Activated CD8-positive, alpha-beta memory T cell treated with anti-CD3 and anti-CD28 coated beads for 36 hours (primary cell): ENCODE results near the gene ANK2. TPM values are rescaled to one million over a fixed set of nuclear protein-coding genes. Genes with fewer than 3 reads are reported as not detected.

Experiments used
- CTCF ChIA-PET: fragments of 350-600 bp; sonication (Branson Sonifier 250); formaldehyde crosslinking; loops from one replicate; lab custom pipeline; 2021; ENCODE audit warnings: antibody characterized with exemption; lab: Charles Lee
- POLR2A ChIA-PET: fragments of 350-600 bp; sonication (Branson Sonifier 250); formaldehyde crosslinking; loops from one replicate; lab custom pipeline; 2021; ENCODE audit warnings: antibody characterized with exemption; lab: Charles Lee
- total RNA-seq, 2 experiments: library from RNA; stranded (reverse); gene quantifications; one replicate each; pipeline ENCODE4 v1.2.3, GENCODE V29; 2021

The ANK2 gene
- total RNA-seq, 2 experiments from 2014 or later, result 0.55 to 0.63 TPM

DNA sequence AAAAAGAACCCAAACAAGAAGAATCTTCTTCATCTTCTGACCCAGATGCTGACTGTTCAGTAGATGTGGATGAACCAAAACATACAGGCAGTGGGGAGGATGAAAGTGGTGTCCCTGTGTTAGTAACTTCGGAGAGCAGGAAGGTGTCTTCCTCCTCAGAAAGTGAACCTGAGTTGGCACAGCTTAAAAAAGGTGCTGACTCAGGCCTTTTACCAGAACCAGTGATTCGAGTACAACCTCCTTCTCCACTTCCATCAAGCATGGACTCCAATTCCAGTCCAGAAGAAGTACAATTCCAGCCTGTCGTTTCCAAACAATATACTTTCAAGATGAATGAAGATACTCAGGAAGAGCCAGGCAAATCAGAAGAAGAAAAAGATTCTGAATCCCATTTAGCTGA is 307.0 kb downstream of the ANK2 start:
- ChIA-PET CTCF (no interaction called here), POLR2A (interaction anchor here (0.5 kb wide), 1 partner anchor 191 kb away, joined by 3 read pairs; no protein-coding TSS in a partner anchor)

DNA sequence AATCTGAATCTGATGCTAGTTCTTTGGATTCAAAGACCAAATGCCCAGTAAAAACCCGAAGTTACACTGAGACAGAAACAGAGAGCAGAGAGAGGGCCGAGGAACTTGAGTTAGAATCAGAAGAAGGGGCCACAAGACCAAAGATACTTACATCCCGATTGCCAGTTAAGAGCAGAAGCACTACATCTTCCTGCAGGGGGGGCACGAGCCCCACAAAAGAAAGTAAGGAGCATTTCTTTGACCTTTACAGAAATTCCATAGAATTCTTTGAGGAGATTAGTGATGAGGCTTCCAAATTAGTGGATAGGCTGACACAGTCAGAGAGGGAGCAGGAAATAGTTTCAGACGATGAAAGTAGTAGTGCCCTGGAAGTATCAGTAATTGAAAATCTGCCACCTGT is 309.3 kb downstream of the ANK2 start:
- ChIA-PET CTCF (no interaction called here), POLR2A (no interaction called here)

DNA sequence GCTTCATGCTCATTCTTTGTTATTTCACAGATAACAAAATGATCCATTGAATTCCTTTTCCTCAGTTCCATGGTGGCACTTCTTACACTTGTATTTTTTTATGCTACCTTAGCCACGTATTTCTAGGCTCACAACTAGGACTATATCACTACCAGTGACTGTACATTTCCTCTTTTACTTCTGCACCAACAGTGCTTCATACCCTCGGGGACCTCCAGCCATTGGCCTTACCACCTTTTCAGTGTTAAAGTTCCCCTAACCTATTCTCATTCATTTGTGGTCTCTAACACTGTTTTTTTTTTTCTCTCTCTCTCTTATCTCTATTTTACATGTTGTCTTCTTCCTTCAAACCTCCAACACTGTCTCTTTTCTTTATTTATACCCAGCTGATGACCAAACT is 315.9 kb downstream of the ANK2 start:
- POLR2A ChIA-PET, result no interaction called here
- CTCF ChIA-PET, result no interaction called here

DNA sequence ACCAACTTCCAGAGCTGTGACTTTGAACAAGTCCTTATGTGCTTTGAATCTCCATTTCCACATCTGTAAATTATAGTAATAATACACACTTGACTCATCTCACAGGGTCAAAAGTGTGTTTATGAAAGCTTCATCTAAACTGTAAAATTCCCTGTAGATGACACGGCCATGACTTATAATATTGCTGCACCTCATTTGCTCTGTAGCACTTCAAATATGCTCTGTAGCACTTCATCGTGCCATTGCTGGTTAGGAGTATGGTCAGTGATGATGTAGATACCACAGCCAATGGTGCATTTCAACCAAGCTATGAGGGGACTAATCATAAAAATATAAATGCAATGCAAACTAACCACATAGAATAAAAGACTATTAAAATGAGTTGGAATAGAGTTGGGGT is 318.6 kb downstream of the ANK2 start:
- POLR2A ChIA-PET, result no interaction called here
- CTCF ChIA-PET, result interaction anchor here (0.6 kb wide), 1 partner anchor 56 kb away, joined by 3 read pairs; no protein-coding TSS in a partner anchor

- POLR2A ChIA-PET, result no interaction called here
- CTCF ChIA-PET, result no interaction called here
Observed at GRCh38 chr4:113371111-113371510, 321.7 kb downstream of the ANK2 start.

GRCh38 chr4:113375964-113376666 is 326.7 kb downstream of the ANK2 start:
- CTCF ChIA-PET, result interaction anchor here (0.7 kb wide), 1 partner anchor 306 kb away, joined by 7 read pairs; no protein-coding TSS in a partner anchor
- POLR2A ChIA-PET, result no interaction called here

DNA sequence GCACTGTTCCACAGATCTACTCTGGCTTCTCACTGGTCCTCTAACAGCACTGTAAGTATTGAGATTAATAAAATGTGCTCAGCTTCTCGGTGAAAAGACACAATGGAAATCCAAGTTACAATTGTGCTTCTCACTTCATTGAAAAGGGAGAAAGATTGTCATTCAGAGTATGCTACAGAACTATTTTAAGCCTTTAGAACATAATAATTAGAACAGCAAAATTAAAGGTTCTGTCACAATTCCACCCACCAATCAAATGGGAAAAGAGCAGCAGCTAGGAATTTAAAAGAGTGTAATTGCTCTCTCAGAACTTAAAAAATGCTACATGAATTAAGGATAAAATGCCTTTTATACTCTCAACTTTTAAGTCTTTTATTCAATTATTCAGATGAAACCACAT is 329.4 kb downstream of the ANK2 start:
- ChIA-PET POLR2A (no interaction called here), CTCF (no interaction called here)

GRCh38 chr4:113382704-113383103 is 333.3 kb downstream of the ANK2 start:
- ChIA-PET CTCF (no interaction called here), POLR2A (no interaction called here)

GRCh38 chr4:113383111-113383785 is 333.8 kb downstream of the ANK2 start:
- CTCF ChIA-PET, result no interaction called here
- POLR2A ChIA-PET, result no interaction called here

- CTCF ChIA-PET, result no interaction called here
- POLR2A ChIA-PET, result no interaction called here
Observed at GRCh38 chr4:113384600-113384999, 335.1 kb downstream of the ANK2 start.

GRCh38 chr4:113385281-113385899 is 335.9 kb downstream of the ANK2 start:
- CTCF ChIA-PET, result no interaction called here
- POLR2A ChIA-PET, result no interaction called here

- ChIA-PET POLR2A (no interaction called here), CTCF (no interaction called here)
Observed at GRCh38 chr4:113389160-113389559, 339.7 kb downstream of the ANK2 start.

DNA sequence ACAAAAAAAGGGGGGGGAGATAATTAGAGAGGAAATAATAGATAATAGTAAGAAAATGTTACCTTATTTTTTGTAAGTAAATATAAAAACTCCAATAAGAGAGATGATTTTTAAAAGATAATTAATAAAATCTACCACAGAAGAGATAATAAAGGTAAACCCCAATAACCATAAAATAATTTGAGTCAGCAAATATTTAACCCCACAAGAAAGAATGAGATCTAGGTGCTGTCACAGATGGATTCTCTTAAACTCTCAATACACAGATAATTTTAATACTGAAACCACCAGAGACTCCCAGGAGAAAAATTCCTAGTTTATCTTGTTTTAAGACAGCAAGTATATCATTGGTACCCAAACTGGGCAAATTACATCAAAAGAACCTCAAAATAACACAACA is 341.4 kb downstream of the ANK2 start:
- ChIA-PET CTCF (no interaction called here), POLR2A (no interaction called here)

- ChIA-PET CTCF (interaction anchor here (0.6 to 1.1 kb wide), 3 partner anchors 291 to 415 kb away, joined by 4 read pairs; no protein-coding TSS in a partner anchor), POLR2A (no interaction called here)
Observed at GRCh38 chr4:113394108-113394729, 344.8 kb downstream of the ANK2 start.

DNA sequence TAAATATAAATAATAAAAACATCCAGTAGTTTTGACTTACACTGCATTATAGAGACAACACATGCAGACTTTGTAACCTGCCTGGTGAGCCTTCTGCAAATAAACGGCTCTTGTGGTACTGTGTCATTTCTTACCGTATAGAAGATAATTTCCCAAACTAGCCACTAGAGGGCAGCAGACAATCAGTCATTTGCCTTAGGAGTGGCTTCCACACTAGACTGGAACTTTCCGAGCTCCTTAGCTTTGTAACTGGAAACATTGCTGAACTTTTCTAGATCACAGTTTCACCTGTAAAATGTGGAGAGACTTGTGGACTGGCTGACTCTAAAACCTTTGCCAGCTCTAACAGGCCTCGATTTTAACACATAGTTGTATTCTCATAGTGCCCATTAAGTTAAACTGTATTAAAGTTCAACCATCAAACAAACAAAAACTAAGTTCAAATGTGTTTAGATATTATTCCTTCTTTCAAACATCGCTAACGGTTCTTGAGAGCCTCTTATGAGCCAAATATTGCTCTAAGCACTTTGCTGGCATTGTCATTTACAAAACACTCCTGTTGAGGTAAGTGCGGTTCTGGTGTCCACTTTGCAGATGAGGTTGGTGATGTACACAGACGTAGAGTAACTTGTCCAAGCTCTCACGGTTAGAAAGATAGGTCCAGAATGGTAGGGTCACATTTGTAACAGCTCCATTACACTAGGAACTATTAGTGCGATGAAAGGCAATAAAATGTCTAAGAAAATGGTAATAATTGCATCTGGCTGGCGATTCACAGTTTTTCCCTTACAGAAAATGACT is 345.5 kb downstream of the ANK2 start:
- ChIA-PET POLR2A (no interaction called here), CTCF (interaction anchor here (0.6 to 1.2 kb wide), 5 partner anchors 22 to 704 kb away, joined by 3 to 4 read pairs (median 4); no protein-coding TSS in a partner anchor)

GRCh38 chr4:113397114-113397701 is 347.8 kb downstream of the ANK2 start:
- ChIA-PET CTCF (no interaction called here), POLR2A (no interaction called here)

- ChIA-PET POLR2A (no interaction called here), CTCF (no interaction called here)
Observed at GRCh38 chr4:113398441-113399143, 349.1 kb downstream of the ANK2 start.

- ChIA-PET POLR2A (no interaction called here), CTCF (no interaction called here)
Observed at GRCh38 chr4:113404167-113404571, 354.7 kb downstream of the ANK2 start.
